ENCODE data around the gene EPHA7. TPM values are rescaled to one million over a fixed set of nuclear protein-coding genes. Genes with fewer than 3 reads are reported as not detected.

The EPHA7 gene
- total RNA-seq, 1 donor from 2014 or later = 48.9 TPM

- peaks cover 31% of the 10 kb centered on the region for H3K4me1 Mint-ChIP-seq (ENCODE audit: unreplicated experiment)
- no peaks in the 10 kb centered on the region for H3K36me3 Mint-ChIP-seq
- no peak for DNase-seq (ENCODE audit: extremely low spot score, unreplicated experiment)
- H3K27ac Mint-ChIP-seq = no peak overlapping the region
- TF ChIP-seq CTCF (conservative IDR thresholded peaks at IDR 0.05) = no peak
- no peaks in the 10 kb centered on the region for H3K27me3 Mint-ChIP-seq
- H3K9me3 Mint-ChIP-seq = no peaks in the 10 kb centered on the region
- no peak overlapping the region for H3K4me3 Mint-ChIP-seq
These were observed 25.7 kb downstream of the EPHA7 start for GRCh38 chr6:93393554-93394074.

GRCh38 chr6:93392797-93393196 lies 26.6 kb downstream of the EPHA7 start:
- Mint-ChIP-seq H3K9me3 (no peaks in the 10 kb centered on the region), H3K27ac (no peak overlapping the region), H3K36me3 (peaks cover 4% of the 10 kb centered on the region), H3K4me3 (no peak overlapping the region), H3K4me1 (ENCODE audit: unreplicated experiment) (peaks cover 23% of the 10 kb centered on the region), H3K27me3 (no peaks in the 10 kb centered on the region)
- no peak for TF ChIP-seq CTCF (conservative IDR thresholded peaks at IDR 0.05)
- no peak for DNase-seq (ENCODE audit: extremely low spot score, unreplicated experiment)

GRCh38 chr6:93391965-93392364 lies 27.4 kb downstream of the EPHA7 start:
- H3K4me1 Mint-ChIP-seq (ENCODE audit: unreplicated experiment) = peaks cover 19% of the 10 kb centered on the region
- H3K27me3 Mint-ChIP-seq = no peaks in the 10 kb centered on the region
- H3K9me3 Mint-ChIP-seq = no peaks in the 10 kb centered on the region
- no peak overlapping the region for H3K27ac Mint-ChIP-seq
- no peak overlapping the region for H3K4me3 Mint-ChIP-seq
- no peak for DNase-seq (ENCODE audit: extremely low spot score, unreplicated experiment)
- no peak for TF ChIP-seq CTCF (conservative IDR thresholded peaks at IDR 0.05)
- H3K36me3 Mint-ChIP-seq = peaks cover 8% of the 10 kb centered on the region

- H3K27ac Mint-ChIP-seq = no peak overlapping the region
- no peaks in the 10 kb centered on the region for H3K27me3 Mint-ChIP-seq
- H3K4me3 Mint-ChIP-seq = no peak overlapping the region
These were observed 30.2 kb downstream of the EPHA7 start for GRCh38 chr6:93389192-93389591.

GRCh38 chr6:93388070-93388469 lies 31.3 kb downstream of the EPHA7 start:
- no peak for DNase-seq (ENCODE audit: extremely low spot score, unreplicated experiment)
- Mint-ChIP-seq H3K36me3 (peaks cover 20% of the 10 kb centered on the region), H3K9me3 (no peaks in the 10 kb centered on the region), H3K4me3 (no peak overlapping the region), H3K4me1 (ENCODE audit: unreplicated experiment) (peaks cover 4% of the 10 kb centered on the region), H3K27ac (no peak overlapping the region), H3K27me3 (no peaks in the 10 kb centered on the region)
- no peak for TF ChIP-seq CTCF (conservative IDR thresholded peaks at IDR 0.05)

More at GRCh38 chr6:93389192-93389591, 30.2 kb downstream of the EPHA7 start:
- no peak for TF ChIP-seq CTCF (conservative IDR thresholded peaks at IDR 0.05)
- no peak for DNase-seq (ENCODE audit: extremely low spot score, unreplicated experiment)
- H3K4me1 Mint-ChIP-seq (ENCODE audit: unreplicated experiment) = peaks cover 6% of the 10 kb centered on the region
- no peaks in the 10 kb centered on the region for H3K9me3 Mint-ChIP-seq
- H3K36me3 Mint-ChIP-seq = peaks cover 18% of the 10 kb centered on the region
